ENCODE data around the gene QARS1.

Gene QARS1

GRCh38 chr3:49121132-49121736, 16.7 kb upstream of the QARS1 start:
- no peak for TF ChIP-seq FOXP2 (optimal IDR thresholded peaks at IDR 0.05; ENCODE audit: borderline replicate concordance, extremely low read depth, extremely low read length, insufficient read depth)
- no peak for TF ChIP-seq SIN3A (IDR thresholded peaks at IDR 0.05; ENCODE audit: borderline replicate concordance, insufficient read depth, low read length)
- no peak for TF ChIP-seq POLR2AphosphoS5 (IDR thresholded peaks at IDR 0.05; ENCODE audit: low read depth, low read length)
- TF ChIP-seq TAF1 (IDR thresholded peaks at IDR 0.05; ENCODE audit: borderline replicate concordance, insufficient read depth, low read length): no peak
- no peak for TF ChIP-seq REST (IDR thresholded peaks at IDR 0.05; ENCODE audit: insufficient read depth in 1 of 2, low read depth in 2 of 2, low read length in 2 of 2)

GRCh38 chr3:49120438-49121131, 16.0 kb upstream of the QARS1 start, which contains the start of gene USP19:
Gene USP19, minus strand, starts transcription at chr3:49120823. Its CDS starts 1,678 bp downstream, at chr3:49119145.
- TF ChIP-seq FOXP2 (optimal IDR thresholded peaks at IDR 0.05; ENCODE audit: borderline replicate concordance, extremely low read depth, extremely low read length, insufficient read depth) (no peak), POLR2AphosphoS5 (IDR thresholded peaks at IDR 0.05; ENCODE audit: low read depth, low read length) (peak; percentile 69), SIN3A (IDR thresholded peaks at IDR 0.05; ENCODE audit: borderline replicate concordance, insufficient read depth, low read length) (no peak), TAF1 (IDR thresholded peaks at IDR 0.05; ENCODE audit: borderline replicate concordance, insufficient read depth, low read length) (peak; percentile 13; the same call in 1 of the 2 replicates), REST (IDR thresholded peaks at IDR 0.05; ENCODE audit: insufficient read depth in 1 of 2, low read depth in 2 of 2, low read length in 2 of 2) (no peak)

GRCh38 chr3:49120096-49120437, 15.5 kb upstream of the QARS1 start:
- TF ChIP-seq TAF1 (IDR thresholded peaks at IDR 0.05; ENCODE audit: borderline replicate concordance, insufficient read depth, low read length) (no peak), POLR2AphosphoS5 (IDR thresholded peaks at IDR 0.05; ENCODE audit: low read depth, low read length) (no peak)

GRCh38 chr3:49119439-49119838, 14.9 kb upstream of the QARS1 start:
- TF ChIP-seq POLR2AphosphoS5 (IDR thresholded peaks at IDR 0.05; ENCODE audit: low read depth, low read length): no peak
- no peak for TF ChIP-seq REST (IDR thresholded peaks at IDR 0.05; ENCODE audit: insufficient read depth in 1 of 2, low read depth in 2 of 2, low read length in 2 of 2)
- TF ChIP-seq SIN3A (IDR thresholded peaks at IDR 0.05; ENCODE audit: borderline replicate concordance, insufficient read depth, low read length): no peak
- no peak for TF ChIP-seq TAF1 (IDR thresholded peaks at IDR 0.05; ENCODE audit: borderline replicate concordance, insufficient read depth, low read length)
- no peak for TF ChIP-seq FOXP2 (optimal IDR thresholded peaks at IDR 0.05; ENCODE audit: borderline replicate concordance, extremely low read depth, extremely low read length, insufficient read depth)

GRCh38 chr3:49119036-49119435, 14.5 kb upstream of the QARS1 start:
- no peak for TF ChIP-seq REST (IDR thresholded peaks at IDR 0.05; ENCODE audit: insufficient read depth in 1 of 2, low read depth in 2 of 2, low read length in 2 of 2)
- no peak for TF ChIP-seq SIN3A (IDR thresholded peaks at IDR 0.05; ENCODE audit: borderline replicate concordance, insufficient read depth, low read length)
- TF ChIP-seq TAF1 (IDR thresholded peaks at IDR 0.05; ENCODE audit: borderline replicate concordance, insufficient read depth, low read length): no peak
- TF ChIP-seq POLR2AphosphoS5 (IDR thresholded peaks at IDR 0.05; ENCODE audit: low read depth, low read length): no peak
- TF ChIP-seq FOXP2 (optimal IDR thresholded peaks at IDR 0.05; ENCODE audit: borderline replicate concordance, extremely low read depth, extremely low read length, insufficient read depth): no peak

All from PFSK-1 (cell line).